Measurements from ENCODE around the gene BAIAP3. TPM values are rescaled to one million over a fixed set of nuclear protein-coding genes. Genes with fewer than 3 reads are reported as not detected.
A peak's percentile ranks its signal among the peaks of the same experiment; 100 is the strongest.

BAIAP3 gene
- polyA plus RNA-seq, 4 donors = 3.9 to 8.5 (median 4.7) TPM

- DNase-seq (ENCODE audit: low read depth in 4 of 4, low spot score in 3 of 4) = no peak
These were observed 2.3 kb upstream of the BAIAP3 start for GRCh38 chr16:1330931-1331711.

GRCh38 chr16:1331712-1332617 is 1.5 kb upstream of the BAIAP3 start:
- peak; percentile 55 to 85 (median 71) for DNase-seq (ENCODE audit: low read depth in 4 of 4, low spot score in 3 of 4)

- DNase-seq (ENCODE audit: low read depth in 4 of 4, low spot score in 3 of 4) = no peak
These were observed 762 bp upstream of the BAIAP3 start for GRCh38 chr16:1332618-1333148.

- no peak for DNase-seq (ENCODE audit: low read depth in 4 of 4, low spot score in 3 of 4)
These were observed 632 bp downstream of the BAIAP3 start for GRCh38 chr16:1333854-1334700.

GRCh38 chr16:1334739-1335138 is 1.3 kb downstream of the BAIAP3 start:
- DNase-seq (ENCODE audit: low read depth in 4 of 4, low spot score in 3 of 4) = no peak

GRCh38 chr16:1335211-1335971 is 1.9 kb downstream of the BAIAP3 start:
- no peak for DNase-seq (ENCODE audit: low read depth in 4 of 4, low spot score in 3 of 4)

- DNase-seq (ENCODE audit: low read depth in 4 of 4, low spot score in 3 of 4) = no peak
These were observed 2.6 kb downstream of the BAIAP3 start for GRCh38 chr16:1335996-1336395.

- DNase-seq (ENCODE audit: low read depth in 4 of 4, low spot score in 3 of 4) = no peak
These were observed 3.2 kb downstream of the BAIAP3 start for GRCh38 chr16:1336619-1337018.

GRCh38 chr16:1337486-1337885 is 4.0 kb downstream of the BAIAP3 start:
- no peak for DNase-seq (ENCODE audit: low read depth in 4 of 4, low spot score in 3 of 4)

- DNase-seq (ENCODE audit: low read depth in 4 of 4, low spot score in 3 of 4) = no peak
These were observed 4.8 kb downstream of the BAIAP3 start for GRCh38 chr16:1338119-1338730.

- no peak for DNase-seq (ENCODE audit: low read depth in 4 of 4, low spot score in 3 of 4)
These were observed 5.6 kb downstream of the BAIAP3 start for GRCh38 chr16:1338855-1339675.

- DNase-seq (ENCODE audit: low read depth in 4 of 4, low spot score in 3 of 4) = no peak
These were observed 7.5 kb downstream of the BAIAP3 start for GRCh38 chr16:1340730-1341494.

GRCh38 chr16:1341495-1342420 is 8.3 kb downstream of the BAIAP3 start:
- DNase-seq (ENCODE audit: low read depth in 4 of 4, low spot score in 3 of 4) = no peak

GRCh38 chr16:1342526-1343427 is 9.3 kb downstream of the BAIAP3 start:
- DNase-seq (ENCODE audit: low read depth in 4 of 4, low spot score in 3 of 4) = peak; percentile 79 to 87 (median 84)

GRCh38 chr16:1343428-1344242 is 10.2 kb downstream of the BAIAP3 start:
- DNase-seq (ENCODE audit: low read depth in 4 of 4, low spot score in 3 of 4) = no peak

All from right renal pelvis (tissue), 4 donors.